Right forelimb (tissue), 1 donor: ENCODE measurements around the gene GFOD1.

Source experiments
- DNase-seq: peaks from one replicate; pipeline ENCODE4 v3.0.0-alpha.2; 2018

GFOD1 gene

DNA sequence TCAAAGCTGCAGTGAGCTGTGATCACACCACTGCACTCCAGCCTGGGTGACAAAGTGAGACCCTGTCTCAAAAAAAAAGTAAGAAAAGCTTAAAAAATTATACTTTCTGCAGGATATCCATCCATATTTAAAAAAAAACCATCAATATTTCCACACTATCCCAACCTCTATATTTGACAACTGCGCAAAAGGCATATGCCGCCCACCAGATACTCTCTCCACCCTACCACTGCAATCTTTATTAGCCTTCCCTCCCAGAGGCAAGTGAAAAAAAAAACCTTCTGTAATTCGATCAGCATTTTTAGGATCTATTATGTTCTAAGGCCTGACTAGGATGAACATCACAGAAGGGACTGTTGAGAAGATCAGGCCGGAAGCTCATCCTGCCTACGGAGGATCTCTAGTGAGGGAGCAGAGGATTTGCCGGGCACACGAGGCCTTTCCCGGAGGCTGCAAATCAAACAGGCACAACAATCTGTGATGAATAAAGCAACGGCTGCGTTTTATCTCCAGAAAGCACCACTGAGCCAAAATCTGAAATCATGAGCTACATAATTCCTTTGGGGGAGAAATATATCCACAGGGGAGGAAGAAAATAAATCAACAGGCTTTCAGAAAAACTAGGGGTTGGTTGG, 65.9 kb downstream of the GFOD1 start:
- peak; percentile 32 for DNase-seq

DNA sequence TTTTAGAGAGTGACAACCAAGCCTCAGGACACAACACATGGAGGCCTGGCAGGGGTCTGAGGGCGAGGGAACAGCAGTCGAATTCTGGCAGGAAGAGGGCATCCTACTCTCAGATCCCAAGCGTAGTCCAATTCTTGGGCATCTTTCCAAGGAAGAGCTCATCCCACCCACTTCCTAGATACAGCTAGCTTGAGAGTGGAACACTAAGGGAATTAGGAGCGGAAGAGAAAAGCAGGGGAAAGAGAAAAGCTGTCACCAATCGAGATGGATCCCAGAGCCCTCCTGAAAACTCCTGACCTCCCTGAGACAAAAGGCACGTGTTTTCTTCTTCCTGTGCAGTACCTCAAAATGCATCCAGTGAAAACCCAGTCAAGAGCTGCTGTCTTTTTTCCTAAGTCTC, 67.1 kb downstream of the GFOD1 start:
- DNase-seq, result peak; percentile 45

DNA sequence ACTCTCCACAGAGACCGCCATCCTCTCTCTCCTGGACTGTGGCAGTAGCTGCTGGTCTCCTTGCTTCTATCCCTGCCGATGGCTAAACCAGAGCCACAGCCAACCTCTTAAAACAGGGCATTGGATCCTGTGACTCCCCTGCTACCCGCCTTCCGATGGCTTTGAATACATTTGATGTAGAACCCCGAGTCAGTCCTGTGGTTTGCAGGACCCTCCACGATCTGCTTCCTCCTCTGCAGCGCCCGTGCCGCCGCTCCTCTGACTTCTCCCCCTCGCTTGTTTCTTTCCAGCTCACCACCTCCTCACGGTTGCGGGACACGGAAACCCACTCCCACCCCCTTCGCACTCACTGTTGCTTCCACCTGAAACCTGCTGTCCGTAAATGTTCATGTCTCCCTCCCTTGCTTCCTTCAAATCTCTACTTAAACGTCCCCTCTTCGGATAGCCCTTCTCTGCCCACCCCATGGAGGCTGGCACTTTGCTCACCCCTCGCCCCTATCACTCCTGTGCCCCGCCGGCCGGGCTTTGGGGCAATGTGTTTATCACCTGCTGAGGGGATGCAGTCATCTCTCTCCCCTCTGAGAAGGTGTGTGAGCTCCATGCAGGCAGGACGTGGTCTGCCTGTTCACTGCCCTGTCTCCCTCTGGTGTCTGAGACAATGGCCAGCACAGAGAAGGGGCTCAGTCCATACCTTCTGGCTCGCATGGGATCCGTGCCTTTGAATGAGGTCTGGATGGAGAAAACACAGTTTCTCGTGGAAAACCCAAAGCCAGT, 67.8 kb downstream of the GFOD1 start:
- DNase-seq, result peak; percentile 37

DNA sequence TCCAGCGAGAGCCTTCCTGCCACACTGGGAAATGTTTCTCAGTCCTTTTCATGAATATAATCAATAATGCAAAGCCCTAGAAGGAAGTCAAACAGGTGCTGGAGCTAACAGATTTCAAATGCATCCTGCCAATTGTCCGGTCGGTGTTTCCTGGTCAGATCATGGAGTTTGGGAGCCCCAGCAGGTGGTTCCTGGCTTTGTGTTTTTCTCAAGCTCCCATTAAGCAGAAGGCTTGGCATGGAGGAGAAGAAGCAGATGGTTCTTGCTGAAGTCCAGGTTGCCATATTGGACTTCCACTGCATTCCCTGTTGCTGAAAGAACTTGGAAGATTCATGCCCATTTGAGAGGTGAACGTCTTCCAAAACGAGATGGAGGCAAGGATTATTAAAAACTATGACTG, 68.6 kb downstream of the GFOD1 start:
- no peak for DNase-seq

DNA sequence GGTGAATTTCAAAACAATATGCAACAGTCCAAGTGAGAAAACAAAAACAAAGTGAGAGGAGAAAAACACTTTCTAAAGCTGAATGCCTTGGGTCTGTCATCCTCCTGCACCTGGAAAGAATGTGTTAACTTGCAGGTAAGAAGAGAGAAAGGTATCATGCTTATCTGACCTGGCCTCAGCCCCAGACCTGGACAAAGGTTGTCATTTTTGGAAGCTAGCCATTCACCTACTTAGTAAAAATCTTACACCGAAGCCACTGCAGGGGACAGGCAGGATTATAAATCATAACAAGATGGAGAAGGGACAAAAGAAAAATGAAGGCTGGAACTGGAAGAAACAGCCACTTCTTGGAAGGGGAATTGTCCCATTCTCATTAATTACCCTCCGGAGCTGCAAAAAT, 69.4 kb downstream of the GFOD1 start:
- peak; percentile 1 for DNase-seq

DNA sequence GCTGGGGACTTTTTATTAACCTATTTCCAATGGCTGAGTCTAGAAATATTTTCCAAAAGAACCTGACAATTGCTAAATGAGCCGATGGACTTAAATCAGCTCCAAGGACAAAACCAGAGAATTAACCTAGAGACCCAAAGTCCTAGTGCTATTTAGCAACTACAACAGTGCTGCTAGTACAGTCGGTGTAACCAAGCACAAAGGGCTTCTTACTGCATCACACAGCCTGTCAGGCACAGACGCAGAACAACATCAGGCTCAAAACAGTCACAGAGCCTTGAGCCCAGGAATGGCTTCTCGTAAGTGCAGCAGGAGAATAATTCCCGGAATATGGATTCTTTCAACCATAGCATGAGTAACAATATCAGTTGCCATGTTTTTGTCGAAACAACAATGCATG, 70.0 kb downstream of the GFOD1 start:
- no peak for DNase-seq

DNA sequence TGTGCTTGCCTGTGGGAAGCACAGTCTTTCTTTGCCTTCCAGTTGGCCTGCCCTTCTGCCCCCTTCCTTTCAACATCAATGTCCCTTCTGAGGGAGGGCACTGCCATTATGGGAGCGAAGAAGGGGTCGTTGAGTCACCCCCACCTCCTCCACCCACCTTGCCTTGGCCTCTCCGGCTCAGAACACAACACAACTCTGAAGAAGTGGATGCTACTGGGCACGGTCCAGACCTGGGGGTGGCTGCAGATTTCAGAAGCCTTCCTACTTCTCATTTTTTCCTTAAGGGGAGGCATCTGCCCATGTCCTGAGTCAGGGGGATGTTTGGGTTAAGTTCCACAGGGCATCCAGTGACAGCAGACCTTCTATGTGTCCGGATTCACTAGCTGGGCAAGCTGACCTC, 72.1 kb downstream of the GFOD1 start:
- DNase-seq, result no peak

DNA sequence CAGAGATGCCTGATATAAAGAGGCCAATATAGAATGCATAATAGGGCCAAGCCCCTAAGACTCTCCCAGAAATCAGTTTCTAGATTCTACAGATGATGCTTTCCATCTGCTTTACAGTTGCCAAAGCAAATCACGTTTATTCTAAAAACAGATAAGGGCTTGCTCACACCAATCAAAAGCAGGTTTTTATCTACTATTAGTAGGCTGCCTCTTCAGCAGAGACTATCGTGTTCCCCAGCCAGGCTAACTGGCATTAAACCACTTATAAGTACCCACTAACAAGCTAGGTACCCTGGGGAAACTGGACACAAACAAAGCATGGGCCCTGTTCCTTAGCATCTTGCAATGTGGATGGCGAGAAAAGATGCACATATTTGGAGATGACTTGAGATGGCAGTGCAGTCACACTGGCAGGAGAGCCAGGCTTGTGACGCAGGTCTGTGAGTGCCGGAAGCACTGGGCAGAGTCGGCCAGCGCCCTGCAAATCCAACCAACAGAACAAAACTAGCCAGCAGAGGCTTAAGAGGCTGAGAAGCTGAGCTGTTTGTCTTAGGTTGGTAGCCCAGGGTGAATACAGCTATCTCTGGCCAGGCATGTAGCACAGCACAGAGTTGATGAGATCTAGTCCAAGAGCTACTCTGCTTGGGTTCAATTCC, 73.4 kb downstream of the GFOD1 start:
- DNase-seq, result no peak

DNA sequence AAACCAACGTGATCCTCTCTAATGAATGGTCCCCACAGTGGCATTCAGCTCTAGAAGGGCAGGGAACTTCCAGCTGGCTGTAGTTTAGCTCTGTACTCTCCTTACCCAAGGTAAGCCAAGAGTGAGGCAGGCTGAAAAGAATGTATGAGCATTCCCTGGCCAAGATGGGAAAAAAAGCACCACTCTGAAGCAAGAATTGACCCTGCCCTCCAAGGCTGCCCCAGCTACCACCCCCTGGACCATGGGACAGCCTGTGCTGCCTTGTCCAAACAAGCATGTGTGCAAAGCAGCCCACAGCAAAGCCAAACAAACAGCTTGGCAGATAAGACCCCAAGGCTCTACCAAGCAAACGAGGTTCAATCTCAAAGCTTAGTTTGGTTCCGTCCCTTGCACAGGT, 73.9 kb downstream of the GFOD1 start:
- DNase-seq, result no peak

DNA sequence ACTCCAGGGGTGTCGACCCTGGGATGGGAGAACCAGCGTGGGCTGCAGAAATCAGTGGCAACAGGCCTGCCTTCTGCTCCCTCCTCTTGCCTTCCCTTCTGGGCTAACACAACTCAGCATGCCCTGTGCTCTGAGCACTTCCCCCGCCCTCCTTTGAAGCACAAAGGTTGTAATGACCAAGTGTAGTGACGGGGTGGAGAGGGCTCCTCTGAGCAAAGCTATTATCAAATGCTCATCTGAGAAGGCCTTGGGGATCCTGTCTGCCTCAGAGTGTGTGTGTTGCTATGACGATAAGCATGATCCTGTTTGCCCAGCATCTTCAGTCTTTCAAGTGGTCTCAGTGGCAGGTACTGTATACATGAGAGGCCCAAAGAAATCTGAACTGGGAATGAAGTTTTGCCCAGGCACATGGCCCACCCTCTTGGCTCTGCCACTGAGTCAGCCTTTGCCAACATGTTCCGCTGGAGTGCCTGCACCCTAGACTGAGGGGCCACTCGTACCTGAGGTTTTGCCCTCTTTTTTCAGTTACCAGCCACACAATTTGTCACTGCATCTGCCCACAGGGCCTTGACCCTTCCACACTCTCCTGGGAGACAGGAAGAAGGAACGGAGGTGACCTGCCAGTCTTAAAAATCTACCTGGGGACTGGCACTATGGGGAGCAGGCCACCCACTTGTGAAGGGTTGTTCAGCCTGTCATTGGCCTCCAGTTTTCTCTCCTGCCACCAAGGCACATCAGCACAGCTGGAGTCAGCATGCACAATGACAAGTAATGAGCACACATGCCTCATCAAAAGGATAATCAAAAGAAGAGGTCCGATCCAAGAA, 74.5 kb downstream of the GFOD1 start:
- DNase-seq, result no peak

DNA sequence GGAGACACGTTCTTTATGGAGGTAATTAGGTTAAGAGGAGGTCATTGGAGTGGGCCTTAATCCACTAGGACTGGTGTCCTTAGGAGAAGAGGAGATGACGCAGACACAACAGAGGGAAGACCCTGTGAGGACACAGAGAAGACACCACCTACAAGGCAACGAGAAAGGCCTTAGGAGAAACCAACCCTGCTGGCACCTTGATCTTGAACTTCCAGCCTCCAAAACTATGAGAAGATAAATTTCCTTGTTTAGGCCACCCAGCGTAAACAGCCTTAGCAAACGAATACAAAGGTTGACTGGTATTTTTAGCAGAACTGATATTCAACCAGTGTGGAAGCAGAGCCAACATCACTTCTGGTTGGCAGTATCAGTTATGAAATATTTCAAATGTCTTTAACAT, 75.2 kb downstream of the GFOD1 start:
- no peak for DNase-seq

DNA sequence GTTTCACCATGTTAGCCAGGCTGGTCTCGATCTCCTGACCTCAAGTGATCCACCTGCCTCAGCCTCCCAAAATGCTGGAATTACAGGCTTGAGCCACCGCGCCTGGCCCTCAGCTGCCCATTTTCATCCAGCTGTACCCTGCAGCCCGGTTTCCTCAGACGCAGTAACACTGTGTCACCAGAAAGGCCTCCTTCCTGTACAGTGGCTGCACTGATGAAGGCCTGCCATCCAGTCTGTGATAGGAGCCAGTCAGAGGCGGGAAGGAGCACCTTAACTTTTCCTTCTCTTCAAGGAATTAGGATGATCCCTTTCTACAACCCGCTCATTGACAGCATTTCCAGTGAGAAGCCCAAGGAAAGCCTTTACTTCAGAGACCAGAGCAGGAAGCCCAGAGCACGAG, 75.9 kb downstream of the GFOD1 start:
- DNase-seq, result no peak

DNA sequence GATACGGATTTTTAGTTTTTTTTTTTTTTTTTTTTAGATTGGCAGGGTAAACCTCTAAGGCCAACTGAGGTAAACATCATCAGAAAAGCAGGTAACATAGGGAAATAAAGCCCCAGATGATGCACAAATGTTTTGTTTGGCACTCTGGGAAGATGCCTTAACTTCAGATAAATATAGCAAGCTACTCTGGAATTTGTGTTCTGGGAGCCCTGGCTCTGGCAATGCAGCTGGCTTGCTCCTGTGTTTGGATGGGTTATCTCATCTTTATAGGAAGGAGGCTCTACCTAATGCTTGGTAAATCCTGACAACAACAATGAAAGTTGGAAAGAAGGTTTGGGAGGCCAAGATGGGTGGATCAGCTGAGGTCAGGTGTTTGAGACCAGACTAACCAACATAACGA, 77.4 kb downstream of the GFOD1 start:
- DNase-seq, result no peak

DNA sequence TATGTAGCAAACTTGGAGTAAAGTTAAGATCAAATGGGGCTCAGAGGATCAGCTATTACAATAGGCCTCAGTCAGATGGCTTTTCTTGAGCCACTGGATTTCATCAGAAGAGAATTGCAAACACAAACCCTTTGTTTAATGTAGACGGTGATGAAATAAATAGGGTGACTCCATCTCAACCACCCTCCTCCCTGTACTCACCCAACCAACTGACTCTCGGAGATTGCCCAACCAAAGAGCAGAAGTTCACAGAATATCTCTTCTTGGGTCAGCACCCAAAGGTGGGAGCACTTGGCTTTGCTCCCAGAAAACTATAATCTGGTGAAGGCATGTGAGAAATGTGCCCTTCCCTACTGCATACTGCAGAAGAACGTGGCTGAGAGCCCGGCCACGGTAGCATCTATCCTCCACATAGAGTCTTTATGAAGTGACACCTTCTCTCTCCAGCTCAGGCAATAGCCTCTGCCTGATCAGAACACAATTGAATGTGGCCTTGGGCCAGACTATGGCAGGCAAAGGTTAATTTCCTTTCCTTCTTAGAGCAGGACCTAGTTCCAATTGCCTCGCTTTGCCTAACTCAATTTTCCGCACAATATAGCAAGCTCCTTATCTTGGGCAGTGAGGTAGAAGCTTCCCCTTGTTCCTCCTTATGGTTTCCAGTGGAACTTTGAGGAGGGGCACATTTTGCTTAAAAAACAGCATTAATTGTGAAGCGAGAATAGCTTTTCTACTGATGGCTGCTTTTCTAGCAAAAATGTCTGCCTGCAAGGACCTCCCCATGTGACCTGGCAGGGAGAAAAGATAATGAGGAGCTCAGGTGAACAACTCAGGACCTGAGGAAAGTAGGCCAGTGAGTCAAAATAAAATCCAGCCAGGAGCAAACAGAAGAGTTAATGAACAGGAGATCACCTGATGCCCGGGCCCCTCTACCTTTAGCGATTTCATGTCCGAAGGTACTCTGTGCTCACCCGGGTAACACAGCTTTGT, 79.4 kb downstream of the GFOD1 start:
- DNase-seq, result no peak

DNA sequence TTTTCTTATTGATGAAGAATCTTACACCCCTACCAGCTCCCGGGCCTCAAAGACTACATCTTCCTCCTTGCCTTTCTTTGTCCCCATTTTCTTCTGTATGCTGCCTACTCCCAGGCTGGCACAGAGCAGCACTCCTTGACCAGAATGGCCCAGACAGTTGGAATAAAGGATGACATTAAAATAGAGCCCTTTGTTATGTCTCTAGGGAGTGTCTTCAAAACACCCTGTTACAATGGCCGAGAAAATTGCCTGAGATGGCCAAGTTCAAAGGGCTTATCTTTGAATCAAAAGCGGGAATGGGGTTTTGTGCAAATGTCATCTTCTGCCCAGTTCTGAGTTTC, 80.1 kb downstream of the GFOD1 start:
- no peak for DNase-seq

DNA sequence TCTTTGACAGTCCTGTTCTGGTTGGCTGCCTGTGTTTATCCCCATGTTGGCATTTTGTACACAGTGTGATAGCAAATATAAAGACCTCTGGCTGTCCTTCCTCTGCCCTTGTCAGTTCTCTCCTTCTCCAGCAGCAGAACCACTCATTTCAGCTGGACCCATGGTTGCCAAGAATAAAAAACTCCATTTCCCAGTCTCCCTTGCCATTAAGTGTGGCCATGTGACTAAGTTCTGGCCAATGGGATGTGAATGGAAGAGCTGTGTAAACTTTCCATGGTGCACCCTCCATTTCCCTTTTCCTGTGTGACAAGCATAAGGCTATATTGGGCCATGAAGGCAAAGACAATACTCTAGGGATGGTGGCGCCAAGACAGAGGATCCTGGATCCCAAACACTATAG, 80.6 kb downstream of the GFOD1 start:
- DNase-seq, result no peak

DNA sequence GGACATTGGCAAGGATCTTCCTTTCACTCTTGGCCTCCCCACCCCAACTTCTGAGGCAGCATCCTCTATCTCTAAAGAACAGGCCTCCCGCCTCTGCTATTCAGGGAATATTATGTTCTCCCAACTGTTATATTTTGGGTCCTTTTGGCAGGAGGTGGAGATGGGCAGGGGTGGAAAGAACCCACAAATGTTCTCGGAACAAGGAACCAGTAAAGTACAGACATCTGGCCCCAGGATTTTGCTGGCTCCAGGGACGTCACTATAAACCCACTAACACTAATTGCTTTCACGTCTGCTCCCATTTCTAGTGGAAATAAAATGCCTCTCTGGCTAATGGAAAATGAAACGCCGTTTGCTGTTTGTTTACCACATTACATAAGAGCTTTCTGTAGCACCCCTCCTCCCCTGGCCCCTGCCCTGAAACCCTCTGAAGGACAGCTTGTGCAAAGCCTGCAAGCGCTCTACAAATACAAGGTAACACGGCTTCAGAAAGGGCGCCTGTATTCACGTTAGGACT, 81.4 kb downstream of the GFOD1 start:
- no peak for DNase-seq

DNA sequence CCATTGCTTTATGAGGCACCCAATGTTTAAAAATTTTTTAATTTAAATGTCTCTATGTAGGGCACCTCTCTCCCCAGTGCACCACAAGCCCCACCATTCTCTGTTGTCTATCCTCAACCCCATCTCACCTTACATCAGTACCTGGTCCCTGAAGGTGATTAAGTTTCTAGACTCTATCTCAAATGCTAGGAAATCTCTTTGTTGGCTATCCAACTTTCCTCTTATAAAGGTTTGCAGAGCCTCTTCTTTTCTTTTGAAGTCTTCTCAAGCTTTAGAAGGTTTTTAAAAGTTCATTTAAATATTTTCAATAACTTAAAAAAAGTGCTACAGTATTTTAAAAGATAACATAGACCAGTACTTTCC, 82.5 kb downstream of the GFOD1 start:
- no peak for DNase-seq

DNA sequence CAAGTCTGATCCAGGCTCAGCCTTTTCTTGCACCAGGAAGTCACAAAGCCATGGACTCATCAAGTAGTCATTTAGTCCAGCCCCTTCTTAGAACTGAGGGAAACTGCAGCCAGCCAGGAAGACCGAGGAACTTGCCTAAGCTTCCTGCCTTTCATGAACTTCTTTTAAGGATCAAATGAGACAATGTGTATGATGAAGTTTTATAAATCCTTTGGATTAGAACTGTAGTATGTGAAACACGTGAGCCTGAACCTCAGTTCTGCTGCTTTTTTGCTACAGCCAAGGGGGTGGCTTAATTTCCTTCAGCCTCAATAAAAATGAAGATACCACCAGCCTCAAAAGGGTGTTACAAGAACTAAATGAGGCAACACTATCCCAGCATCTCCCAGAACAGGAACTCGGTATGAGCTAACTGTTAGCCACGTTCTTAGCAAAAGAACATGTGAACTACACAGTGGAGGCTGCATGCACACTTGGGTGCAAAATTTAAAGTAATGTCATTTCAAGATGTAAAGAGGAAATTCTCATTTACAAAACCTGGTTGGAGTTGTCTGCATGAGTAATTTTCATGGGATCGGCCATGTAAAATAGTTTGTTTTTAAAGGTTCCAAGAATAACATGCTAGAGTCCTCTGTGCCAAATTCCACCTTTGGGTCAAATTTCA, 83.0 kb downstream of the GFOD1 start:
- no peak for DNase-seq

DNA sequence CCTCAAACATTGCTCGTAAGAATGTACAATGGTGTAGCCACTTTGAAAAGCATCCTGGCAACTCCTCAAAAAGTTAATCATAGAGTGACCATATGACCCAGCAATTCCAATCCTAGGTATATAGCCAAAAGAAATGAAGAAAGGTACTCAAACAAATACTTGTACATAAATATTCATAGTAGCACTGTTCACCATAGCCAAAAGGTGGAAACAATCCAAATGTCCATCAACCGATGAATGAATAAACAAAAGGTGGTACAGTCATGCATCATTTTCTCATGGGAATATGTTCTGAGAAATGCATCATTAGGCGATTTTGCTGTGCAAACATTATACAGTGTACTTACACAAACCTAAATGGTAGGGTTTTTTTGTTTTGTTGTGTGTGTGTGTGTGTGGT, 84.7 kb downstream of the GFOD1 start:
- no peak for DNase-seq

DNA sequence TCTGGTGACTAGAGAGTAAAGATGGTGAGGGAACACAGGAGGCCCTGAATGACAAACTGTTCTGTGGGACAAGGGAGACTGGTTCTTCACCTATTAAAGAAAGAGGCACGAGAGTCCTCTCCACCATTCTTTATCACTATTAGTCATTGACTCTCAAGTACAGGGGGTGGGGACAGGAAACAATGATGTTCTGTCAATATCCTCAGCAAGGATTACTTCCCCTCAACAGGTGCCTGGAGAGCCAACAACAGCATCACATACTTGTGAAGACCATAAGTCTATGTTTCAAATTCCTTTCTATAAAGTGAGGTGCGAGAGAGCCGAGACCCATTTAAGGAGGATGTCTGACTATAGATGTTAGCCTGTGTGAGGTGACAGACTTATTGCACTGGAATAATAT, 86.6 kb downstream of the GFOD1 start:
- DNase-seq, result peak; percentile 1
